ENCODE results near the gene ARHGEF10L.

- TF ChIP-seq, protein P1, sequence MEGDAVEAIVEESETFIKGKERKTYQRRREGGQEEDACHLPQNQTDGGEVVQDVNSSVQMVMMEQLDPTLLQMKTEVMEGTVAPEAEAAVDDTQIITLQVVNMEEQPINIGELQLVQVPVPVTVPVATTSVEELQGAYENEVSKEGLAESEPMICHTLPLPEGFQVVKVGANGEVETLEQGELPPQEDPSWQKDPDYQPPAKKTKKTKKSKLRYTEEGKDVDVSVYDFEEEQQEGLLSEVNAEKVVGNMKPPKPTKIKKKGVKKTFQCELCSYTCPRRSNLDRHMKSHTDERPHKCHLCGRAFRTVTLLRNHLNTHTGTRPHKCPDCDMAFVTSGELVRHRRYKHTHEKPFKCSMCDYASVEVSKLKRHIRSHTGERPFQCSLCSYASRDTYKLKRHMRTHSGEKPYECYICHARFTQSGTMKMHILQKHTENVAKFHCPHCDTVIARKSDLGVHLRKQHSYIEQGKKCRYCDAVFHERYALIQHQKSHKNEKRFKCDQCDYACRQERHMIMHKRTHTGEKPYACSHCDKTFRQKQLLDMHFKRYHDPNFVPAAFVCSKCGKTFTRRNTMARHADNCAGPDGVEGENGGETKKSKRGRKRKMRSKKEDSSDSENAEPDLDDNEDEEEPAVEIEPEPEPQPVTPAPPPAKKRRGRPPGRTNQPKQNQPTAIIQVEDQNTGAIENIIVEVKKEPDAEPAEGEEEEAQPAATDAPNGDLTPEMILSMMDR (optimal IDR thresholded peaks at IDR 0.05 in 1 of 3, IDR thresholded peaks at IDR 0.05 in 1 of 3, conservative IDR thresholded peaks at IDR 0.05 in 1 of 3; ENCODE audit: extremely low read depth in 1 of 3, insufficient read depth in 2 of 3, low read length in 3 of 3), result no peak
- TF ChIP-seq EZH2 (IDR thresholded peaks at IDR 0.05; ENCODE audit: low read length), result no peak
Observed at GRCh38 chr1:17721444-17721843, 181.9 kb downstream of the ARHGEF10L start.

Data from keratinocyte (primary cell).